GM21529 (cell line): ENCODE results near the gene OR2J1.
"Not testable (repeated sequence)": the region's sequence is repeated elsewhere in the genome, so short reads cannot be mapped to it uniquely, and the experiment has no call there.

Experiments used
- ATAC-seq: cut with Tn5 transposase; IDR thresholded peaks from one replicate; pipeline ENCODE4 v1.9.1; 2021; ENCODE audit not compliant: unreplicated experiment

Gene OR2J1

GRCh38 chr6:29099190-29099589 lies at the start of gene OR2J1:
OR2J1 (plus strand) TSS chr6:29099490; CDS start chr6:29100943, 1,453 bp downstream.
- ATAC-seq = no peak

DNA sequence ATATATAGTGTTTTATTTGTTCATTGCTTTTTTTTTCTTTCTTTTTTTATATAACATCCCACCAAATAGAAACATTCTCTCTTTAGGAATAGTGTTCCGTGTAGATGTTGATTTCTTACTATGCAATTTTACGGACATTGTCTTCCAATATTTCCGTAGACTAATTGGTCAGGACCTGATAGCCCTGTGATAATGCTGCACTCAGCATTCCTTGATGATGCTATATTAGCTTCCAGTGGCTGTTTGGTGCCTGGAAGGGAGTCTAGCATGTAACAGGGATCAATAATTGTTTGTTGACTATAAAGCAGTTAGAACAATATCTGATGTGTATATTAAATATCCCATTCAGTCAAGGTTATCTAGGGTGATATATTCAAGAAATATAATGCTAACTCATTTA lies 47.6 kb upstream of the OR2J1 start:
- no peak for ATAC-seq

GRCh38 chr6:29071831-29072723 lies 27.2 kb upstream of the OR2J1 start:
- peak; percentile 56 for ATAC-seq

- ATAC-seq = no peak
Observed at GRCh38 chr6:29079203-29079602, 20.1 kb upstream of the OR2J1 start.

- ATAC-seq = no peak
Observed at GRCh38 chr6:29081312-29081711, 18.0 kb upstream of the OR2J1 start.

- ATAC-seq = no peak
Observed at GRCh38 chr6:29082457-29082856, 16.8 kb upstream of the OR2J1 start.

- no peak for ATAC-seq
Observed at GRCh38 chr6:29087213-29087612, 12.1 kb upstream of the OR2J1 start, which contains the start of gene OR2B3. OR2B3 (minus strand) TSS chr6:29087313; CDS start chr6:29087248, 65 bp downstream.

GRCh38 chr6:29092957-29093356 lies 6.3 kb upstream of the OR2J1 start:
- ATAC-seq = no peak

- ATAC-seq = no peak
Observed at GRCh38 chr6:29097803-29098202, 1.5 kb upstream of the OR2J1 start.

GRCh38 chr6:29107758-29108157 lies 8.5 kb downstream of the OR2J1 start, which contains the start of gene OR2J3:
OR2J3 (plus strand) TSS chr6:29108058; CDS start chr6:29111891, 3,833 bp downstream.
- ATAC-seq = no peak

- no peak for ATAC-seq
Observed at GRCh38 chr6:29112135-29112534, 12.8 kb downstream of the OR2J1 start.

- not testable (repeated sequence) for ATAC-seq
Observed at GRCh38 chr6:29114964-29115363, 15.7 kb downstream of the OR2J1 start.

GRCh38 chr6:29129326-29130012 lies 30.2 kb downstream of the OR2J1 start:
- no peak for ATAC-seq

- ATAC-seq = no peak
Observed at GRCh38 chr6:29130644-29131043, 31.4 kb downstream of the OR2J1 start.

GRCh38 chr6:29131691-29132090 lies 32.4 kb downstream of the OR2J1 start:
- no peak for ATAC-seq

DNA sequence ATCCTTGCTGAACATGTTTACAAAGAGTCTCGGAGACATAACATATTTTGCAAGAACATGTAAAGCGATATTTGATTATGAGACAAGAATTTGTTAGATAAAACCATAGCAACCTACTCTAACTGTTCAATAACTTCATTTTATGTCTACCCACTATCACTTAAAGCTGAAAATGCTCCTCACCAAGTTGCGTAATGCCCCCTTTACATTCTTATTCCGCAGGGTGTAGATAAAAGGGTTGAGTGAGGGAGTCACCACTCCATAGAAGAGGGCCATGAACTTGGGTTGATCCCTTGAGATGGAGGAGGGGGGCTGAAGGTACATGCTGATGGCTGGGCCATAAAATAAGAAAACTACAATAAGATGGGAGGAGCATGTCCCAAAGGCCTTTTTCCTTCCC lies 38.4 kb downstream of the OR2J1 start:
- no peak for ATAC-seq

DNA sequence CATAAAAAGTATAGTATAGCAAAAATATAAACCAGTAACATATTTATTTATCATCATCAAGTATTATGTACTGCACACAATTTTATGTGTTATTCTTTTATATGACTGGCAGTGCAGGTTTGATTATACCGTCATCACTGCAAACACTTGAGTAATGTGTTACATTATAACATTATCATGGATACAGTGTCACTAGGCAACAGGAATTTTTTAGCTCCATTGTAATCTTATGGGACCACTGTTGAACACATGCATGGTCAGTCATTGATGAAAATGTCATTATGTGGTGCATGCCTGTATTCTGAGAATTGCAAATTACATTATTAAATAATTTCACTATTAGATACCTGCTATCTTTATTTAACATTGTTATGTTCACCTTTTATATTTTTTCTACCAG lies 42.3 kb downstream of the OR2J1 start:
- no peak for ATAC-seq

DNA sequence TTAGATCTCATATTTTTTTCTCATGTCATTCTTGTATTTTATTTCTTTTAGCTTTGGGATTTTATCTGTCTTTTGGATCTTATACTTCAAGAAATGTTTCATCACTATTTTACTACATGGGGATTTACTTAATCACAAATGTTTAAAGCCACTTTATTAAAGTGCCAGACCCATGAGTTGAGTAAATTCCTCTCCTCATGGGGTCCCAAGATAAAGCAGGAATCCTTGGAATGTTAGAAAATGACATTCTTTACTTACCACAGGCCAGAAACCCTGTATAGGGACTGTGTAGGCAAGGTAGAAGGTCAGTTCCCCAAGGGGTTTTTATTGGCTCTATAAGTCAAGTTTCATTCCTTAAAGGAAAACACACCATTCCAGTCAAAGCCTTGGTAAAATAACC lies 43.0 kb downstream of the OR2J1 start:
- ATAC-seq = no peak

DNA sequence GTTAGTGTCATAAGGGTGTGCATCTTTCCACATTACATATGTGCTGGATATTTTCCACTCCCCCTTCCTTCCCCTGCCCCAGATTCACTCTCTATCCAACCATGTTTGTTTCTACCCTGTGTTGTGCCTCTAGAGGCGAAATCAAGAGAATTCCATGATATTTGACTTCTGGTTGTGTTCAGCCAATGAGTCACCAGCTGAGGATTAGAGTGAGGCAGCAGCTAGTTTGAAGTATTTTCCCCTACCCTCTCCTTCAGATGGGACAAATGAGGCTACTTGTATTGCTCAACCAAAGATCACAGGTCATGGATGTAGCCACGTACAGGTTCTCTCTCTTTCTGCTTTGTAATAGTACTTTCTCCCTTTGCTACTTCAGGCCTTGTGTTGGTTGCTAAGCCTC lies 46.9 kb downstream of the OR2J1 start:
- no peak for ATAC-seq

GRCh38 chr6:29147074-29147473 lies 47.8 kb downstream of the OR2J1 start:
- ATAC-seq = no peak

GRCh38 chr6:29149444-29149843 lies 50.2 kb downstream of the OR2J1 start:
- ATAC-seq = not testable (repeated sequence)
